Esophagus muscularis mucosa (tissue), 4 donors: ENCODE measurements around the gene PROK1. TPM values are rescaled to one million over a fixed set of nuclear protein-coding genes. Genes with fewer than 3 reads are reported as not detected.

Experiments used
- DNase-seq: peaks from one replicate; pipeline ENCODE4 v3.0.0-alpha.2; 2017; ENCODE audit errors: extremely low spot score
- H3K27ac ChIP-seq, 4 donors: fragments of 200-600 bp; sonication (generic); replicated peaks in 1 of 4; 1 replicate in 3 of 4; 2 replicates in 1 of 4; pipeline ENCODE4 v1.5.1; 2016 to 2019; ENCODE audit warnings: mild to moderate bottlenecking in 1 of 4
- H3K27me3 ChIP-seq, 4 donors: fragments of 200-600 bp; sonication (generic); one replicate each; pipeline versions ENCODE4 v1.5.1 to v1.6.0; 2016 to 2019
- H3K36me3 ChIP-seq, 4 donors: fragments of 200-600 bp; sonication (generic); one replicate each; pipeline ENCODE4 v1.5.1; 2016 to 2019
- H3K4me1 ChIP-seq, 4 donors: fragments of 200-600 bp; sonication (generic); one replicate each; pipeline ENCODE4 v1.5.1; 2016 to 2019
- H3K4me3 ChIP-seq, 4 donors: fragments of 200-600 bp; sonication (generic); 1 replicate in 2 of 4; 2 replicates in 2 of 4; pipeline ENCODE4 v1.5.1; 2016 to 2019; ENCODE audit warnings: mild to moderate bottlenecking in 4 of 4, moderate library complexity in 1 of 4
- H3K9me3 ChIP-seq, 4 donors: fragments of 200-600 bp; sonication (generic); 1 replicate in 3 of 4; 2 replicates in 1 of 4; pipeline ENCODE4 v1.5.1; 2016 to 2019
- EP300 ChIP-seq: sonication (generic); formaldehyde crosslinking; IDR thresholded peaks from one replicate; pipeline ENCODE4 v1.6.1; 2017; ENCODE audit warnings: antibody characterized with exemption
- POLR2A ChIP-seq: fragments of 450-650 bp; IDR thresholded peaks from one replicate; pipeline ENCODE4 v1.6.1; 2017; ENCODE audit warnings: antibody characterized with exemption, moderate library complexity, mild to moderate bottlenecking, low read depth
- POLR2AphosphoS5 ChIP-seq, 2 donors: sonication (generic); formaldehyde crosslinking; IDR thresholded peaks; one replicate each; pipeline ENCODE4 v1.6.1; 2017; ENCODE audit warnings: antibody characterized with exemption in 2 of 2
- WGBS: methylation state at CpG from one replicate; pipeline ENCODE4 v1.1.5; 2018; 5-methylcytosine and 5-hydroxymethylcytosine counted together
- intact Hi-C: fragments of 100-400 bp; cut with DNase I; formaldehyde crosslinking; loops from one replicate; pipeline ENCODE4 v1.15.1; 2023
- total RNA-seq, 4 donors: library from RNA; depleted of rRNA; stranded (reverse); fragments of >200 nt; gene quantifications; one replicate each; pipeline versions ENCODE4 v1.1.0 to v1.2.1, GENCODE V29; 2016
- TF ChIP-seq, protein P1 (sequence below), 3 experiments: fragments of 200-600 bp in 2 of 3; fragments of 450-650 bp in 1 of 3; sonication (generic) in 2 of 3; IDR thresholded peaks; one replicate each; pipeline ENCODE4 v1.5.1; 2017 to 2019; ENCODE audit warnings: antibody characterized with exemption in 3 of 3, mild to moderate bottlenecking in 2 of 3, moderate library complexity in 1 of 3

PROK1 gene
- total RNA-seq, 4 donors from 2014 or later: not detected

DNA sequence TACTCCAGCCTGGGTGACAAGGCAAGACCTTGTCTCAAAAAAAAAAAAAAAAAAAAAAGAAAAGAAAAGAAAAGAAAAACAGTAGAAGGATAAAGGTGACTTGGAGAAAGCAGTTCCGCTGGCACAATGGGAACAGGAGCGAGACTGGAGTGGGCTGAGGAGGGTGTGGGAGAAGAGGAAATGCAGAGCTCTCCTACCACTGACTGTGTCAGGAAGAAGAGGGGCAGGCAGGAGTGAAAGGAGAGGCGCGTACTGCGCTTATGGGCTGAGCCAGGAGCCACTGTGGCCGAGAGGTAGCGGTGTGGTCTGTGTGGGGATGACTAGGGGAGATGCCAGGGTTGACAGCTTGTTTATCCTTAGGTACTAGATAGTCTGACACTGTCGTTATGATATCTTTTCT lies 6.4 kb upstream of the PROK1 start:
- no peaks in the 10 kb centered on the region for H3K36me3 ChIP-seq
- H3K9me3 ChIP-seq: no peaks in the 10 kb centered on the region
- no peaks in the 10 kb centered on the region for H3K4me1 ChIP-seq
- no peak for DNase-seq
- no peak overlapping the region for H3K27ac ChIP-seq
- TF ChIP-seq POLR2AphosphoS5 (IDR thresholded peaks at IDR 0.05) (no peak), EP300 (no peak), POLR2A (no peak)
- TF ChIP-seq, protein P1, sequence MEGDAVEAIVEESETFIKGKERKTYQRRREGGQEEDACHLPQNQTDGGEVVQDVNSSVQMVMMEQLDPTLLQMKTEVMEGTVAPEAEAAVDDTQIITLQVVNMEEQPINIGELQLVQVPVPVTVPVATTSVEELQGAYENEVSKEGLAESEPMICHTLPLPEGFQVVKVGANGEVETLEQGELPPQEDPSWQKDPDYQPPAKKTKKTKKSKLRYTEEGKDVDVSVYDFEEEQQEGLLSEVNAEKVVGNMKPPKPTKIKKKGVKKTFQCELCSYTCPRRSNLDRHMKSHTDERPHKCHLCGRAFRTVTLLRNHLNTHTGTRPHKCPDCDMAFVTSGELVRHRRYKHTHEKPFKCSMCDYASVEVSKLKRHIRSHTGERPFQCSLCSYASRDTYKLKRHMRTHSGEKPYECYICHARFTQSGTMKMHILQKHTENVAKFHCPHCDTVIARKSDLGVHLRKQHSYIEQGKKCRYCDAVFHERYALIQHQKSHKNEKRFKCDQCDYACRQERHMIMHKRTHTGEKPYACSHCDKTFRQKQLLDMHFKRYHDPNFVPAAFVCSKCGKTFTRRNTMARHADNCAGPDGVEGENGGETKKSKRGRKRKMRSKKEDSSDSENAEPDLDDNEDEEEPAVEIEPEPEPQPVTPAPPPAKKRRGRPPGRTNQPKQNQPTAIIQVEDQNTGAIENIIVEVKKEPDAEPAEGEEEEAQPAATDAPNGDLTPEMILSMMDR (IDR thresholded peaks at IDR 0.05): no peak
- no peak overlapping the region for H3K4me3 ChIP-seq
- peaks cover 0 to 10% (median 0%) of the 10 kb centered on the region in 4 donors for H3K27me3 ChIP-seq
- intact Hi-C loops: no loop called here
- 80% methylated on average over 8 of the region's 8 CpGs for WGBS

DNA sequence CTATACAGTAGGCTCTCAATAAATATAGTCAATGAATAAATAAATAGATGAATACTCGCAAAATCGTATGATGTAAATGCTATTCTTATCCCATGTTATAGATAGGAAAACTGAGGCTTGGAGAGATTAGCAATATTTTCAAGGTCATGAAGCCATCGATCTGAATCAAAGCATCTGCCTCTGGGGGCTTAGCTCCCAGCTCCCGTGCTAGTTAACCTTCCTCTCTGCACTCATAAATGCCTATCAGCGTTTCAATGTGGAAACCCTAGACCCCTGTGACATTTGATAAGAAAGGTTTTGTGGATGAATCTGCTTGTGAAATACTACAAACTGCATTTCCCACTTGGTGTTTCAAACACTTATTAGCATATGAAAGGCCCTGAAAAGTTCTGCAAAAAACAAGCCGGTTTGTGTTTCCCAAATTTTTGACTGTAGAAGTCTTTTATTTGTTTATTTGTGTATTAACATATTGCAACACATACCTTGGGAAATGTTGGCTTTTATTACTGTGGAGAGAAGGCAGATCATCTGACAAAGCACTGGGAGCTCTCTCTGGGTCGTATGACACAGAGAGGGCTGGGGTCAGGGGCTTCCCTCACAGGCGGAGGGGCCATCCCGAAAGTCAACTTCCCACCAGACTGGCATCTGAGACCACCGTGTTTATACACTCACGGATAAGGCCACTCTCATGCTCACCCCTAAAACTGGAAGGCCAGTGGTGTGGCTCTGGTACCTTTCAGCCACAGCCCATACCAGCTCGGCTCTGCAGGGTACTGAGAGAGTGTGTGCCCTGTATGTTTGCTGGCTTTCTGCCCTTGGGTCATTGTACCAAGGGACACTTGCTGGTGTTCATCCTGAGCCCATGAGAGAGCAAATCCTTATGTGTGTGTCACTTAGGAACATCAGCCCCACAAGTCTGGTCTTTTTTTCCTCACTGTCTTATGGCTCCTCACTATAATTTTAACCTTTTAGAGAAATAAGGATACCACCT lies 993 bp upstream of the PROK1 start:
- H3K36me3 ChIP-seq: no peaks in the 10 kb centered on the region
- H3K9me3 ChIP-seq: no peaks in the 10 kb centered on the region
- no peak overlapping the region for H3K4me3 ChIP-seq
- intact Hi-C loops: no loop called here
- no peaks in the 10 kb centered on the region for H3K4me1 ChIP-seq
- H3K27ac ChIP-seq: no peak overlapping the region
- TF ChIP-seq POLR2A (no peak), EP300 (no peak), POLR2AphosphoS5 (IDR thresholded peaks at IDR 0.05) (no peak)
- TF ChIP-seq, protein P1 (IDR thresholded peaks at IDR 0.05): no peak
- DNase-seq: no peak
- peaks cover 0 to 44% (median 0%) of the 10 kb centered on the region in 4 donors for H3K27me3 ChIP-seq
- WGBS: 52% methylated on average over 12 of the region's 12 CpGs

DNA sequence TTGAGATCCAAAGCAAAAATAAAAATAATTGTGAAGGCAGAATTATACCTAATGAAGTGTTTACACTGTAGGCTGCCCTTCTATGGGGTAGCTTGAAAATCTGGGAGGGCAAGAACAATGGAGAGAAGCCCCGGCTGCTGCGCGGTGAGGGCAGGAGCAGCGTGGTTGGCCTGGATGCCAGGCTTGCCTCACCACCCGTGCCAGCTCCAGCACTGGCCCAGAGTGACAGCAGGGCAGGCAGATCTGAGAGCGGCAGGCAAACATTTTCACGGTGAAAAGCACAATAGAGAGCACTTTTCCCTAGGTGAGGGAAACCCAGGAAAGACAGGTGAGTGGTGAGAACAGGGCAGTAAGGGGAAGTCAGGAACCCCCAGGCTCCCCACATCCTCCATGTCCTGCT lies 1.4 kb downstream of the PROK1 start:
- 63% methylated on average over 7 of the region's 7 CpGs for WGBS
- H3K9me3 ChIP-seq: no peaks in the 10 kb centered on the region
- no peak overlapping the region for H3K27ac ChIP-seq
- no peak overlapping the region for H3K4me3 ChIP-seq
- peaks cover 0 to 53% (median 0%) of the 10 kb centered on the region in 4 donors for H3K27me3 ChIP-seq
- no peaks in the 10 kb centered on the region for H3K4me1 ChIP-seq
- intact Hi-C loops: no loop called here
- no peak for TF ChIP-seq EP300
- TF ChIP-seq POLR2A: no peak
- TF ChIP-seq POLR2AphosphoS5 (IDR thresholded peaks at IDR 0.05): no peak
- TF ChIP-seq, protein P1 (IDR thresholded peaks at IDR 0.05): no peak
- no peak for DNase-seq
- no peaks in the 10 kb centered on the region for H3K36me3 ChIP-seq

DNA sequence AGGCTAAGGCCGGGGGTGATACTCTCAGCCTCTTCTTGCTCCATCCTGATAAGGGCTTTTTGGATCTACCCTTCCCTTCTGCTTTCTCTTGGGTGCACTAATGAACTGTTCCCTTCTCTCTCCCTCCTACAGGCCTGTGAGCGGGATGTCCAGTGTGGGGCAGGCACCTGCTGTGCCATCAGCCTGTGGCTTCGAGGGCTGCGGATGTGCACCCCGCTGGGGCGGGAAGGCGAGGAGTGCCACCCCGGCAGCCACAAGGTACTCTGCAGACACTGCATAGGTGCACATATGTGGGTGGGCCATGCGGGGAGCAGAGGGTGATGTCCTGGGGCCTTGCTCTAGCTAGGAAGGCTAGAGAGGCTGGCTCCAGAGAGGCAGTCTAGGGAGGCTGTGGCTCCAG lies 2.9 kb downstream of the PROK1 start:
- H3K36me3 ChIP-seq: no peaks in the 10 kb centered on the region
- no peak overlapping the region for H3K27ac ChIP-seq
- intact Hi-C loops: no loop called here
- H3K4me3 ChIP-seq: no peak overlapping the region
- DNase-seq: no peak
- H3K4me1 ChIP-seq: no peaks in the 10 kb centered on the region
- H3K9me3 ChIP-seq: no peaks in the 10 kb centered on the region
- peaks cover 0 to 50% (median 0%) of the 10 kb centered on the region in 4 donors for H3K27me3 ChIP-seq
- TF ChIP-seq, protein P1 (IDR thresholded peaks at IDR 0.05): no peak
- TF ChIP-seq POLR2AphosphoS5 (IDR thresholded peaks at IDR 0.05): no peak
- no peak for TF ChIP-seq POLR2A
- no peak for TF ChIP-seq EP300
- WGBS: 86% methylated on average over 9 of the region's 9 CpGs
